ENCODE data around the gene ILRUN.
"Not testable (repeated sequence)": the region's sequence is repeated elsewhere in the genome, so short reads cannot be mapped to it uniquely, and the experiment has no call there.

Gene ILRUN

DNA sequence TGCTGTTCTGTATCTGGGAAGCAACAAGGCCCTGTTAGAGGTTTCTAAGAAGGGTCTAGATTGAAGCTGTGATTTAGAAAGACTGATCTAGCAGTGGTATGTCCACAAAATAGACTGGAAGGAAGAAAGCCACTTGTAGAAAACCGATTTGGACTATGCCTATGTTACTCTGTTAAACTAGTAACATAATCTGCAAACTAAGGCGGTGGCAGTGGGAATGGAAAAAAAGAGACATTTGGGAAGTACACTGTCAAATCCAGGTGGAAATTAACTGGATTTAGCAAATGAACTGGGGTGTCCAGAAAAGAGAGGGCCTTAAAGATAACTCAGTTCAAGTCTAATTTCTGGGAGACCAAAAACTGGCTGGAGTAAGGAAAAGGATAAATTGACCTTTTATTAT is 11.6 kb downstream of the ILRUN start:
- in situ Hi-C loops (cut with HindIII; ENCODE audit: low pct_unique_long_range_greater_than_20kb, low sequenced_read_pairs) = no loop called here
- TF ChIP-seq JUND (IDR thresholded peaks at IDR 0.05; ENCODE audit: low read depth) = no peak
- no peak for DNase-seq (ENCODE audit: low read depth in 1 of 2, low spot score in 1 of 2)

DNA sequence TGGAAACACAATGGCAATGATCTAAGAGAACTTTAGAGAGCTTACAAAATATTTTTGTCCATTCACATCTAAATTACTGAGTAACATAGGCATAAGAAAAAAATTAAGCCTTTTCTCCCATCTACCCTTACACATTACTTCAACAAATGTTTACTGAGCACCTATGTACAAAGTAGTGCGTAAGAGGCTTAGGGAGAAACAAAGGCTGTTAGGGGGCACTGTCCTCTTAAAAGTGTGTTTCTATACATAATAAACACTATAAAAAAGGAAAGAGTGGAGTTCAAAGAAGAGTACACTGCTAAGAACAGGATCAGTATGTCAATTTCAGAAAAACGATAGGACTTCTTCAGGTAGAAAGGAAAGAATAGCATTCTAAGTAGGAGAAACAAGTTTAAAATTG is 12.2 kb downstream of the ILRUN start:
- no peak for DNase-seq (ENCODE audit: low read depth in 1 of 2, low spot score in 1 of 2)
- no peak for TF ChIP-seq JUND (IDR thresholded peaks at IDR 0.05; ENCODE audit: low read depth)
- in situ Hi-C loops (cut with HindIII; ENCODE audit: low pct_unique_long_range_greater_than_20kb, low sequenced_read_pairs) = no loop called here

DNA sequence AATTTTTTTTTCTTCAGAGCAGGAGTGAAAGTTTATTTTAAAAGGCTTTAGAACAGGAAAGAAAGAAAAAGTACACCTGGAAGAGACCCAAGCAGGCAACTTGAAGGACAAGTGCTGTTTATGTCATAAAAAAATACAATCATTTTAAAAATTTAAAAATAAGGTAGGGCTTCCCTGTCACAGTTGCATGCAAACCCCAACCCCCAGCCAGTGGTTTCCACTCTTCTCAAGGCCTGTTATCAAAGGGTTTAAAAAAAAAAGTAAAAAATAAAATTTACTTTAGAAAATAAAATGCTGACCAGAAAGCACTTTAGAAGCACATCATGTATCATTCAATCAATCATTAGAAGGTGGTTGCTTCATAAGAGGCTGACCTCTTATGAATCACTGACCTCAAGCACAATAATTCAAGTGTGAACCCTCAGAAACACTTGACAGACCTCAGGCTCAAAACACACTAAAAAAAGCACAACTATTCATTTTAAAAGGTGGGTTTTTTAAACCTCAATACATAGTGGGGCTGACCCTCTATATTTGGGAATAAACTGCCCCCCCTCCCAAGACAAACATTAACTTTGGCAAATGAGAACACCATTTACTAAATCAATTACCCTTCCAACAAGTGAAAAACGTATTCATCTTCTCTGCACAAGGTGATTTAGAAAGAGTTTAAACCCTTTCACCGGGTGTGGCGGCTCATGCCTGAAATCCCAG is 15.6 kb downstream of the ILRUN start:
- in situ Hi-C loops (cut with HindIII; ENCODE audit: low pct_unique_long_range_greater_than_20kb, low sequenced_read_pairs) = no loop called here
- DNase-seq (ENCODE audit: low read depth in 1 of 2, low spot score in 1 of 2) = no peak
- TF ChIP-seq JUND (IDR thresholded peaks at IDR 0.05; ENCODE audit: low read depth) = no peak

DNA sequence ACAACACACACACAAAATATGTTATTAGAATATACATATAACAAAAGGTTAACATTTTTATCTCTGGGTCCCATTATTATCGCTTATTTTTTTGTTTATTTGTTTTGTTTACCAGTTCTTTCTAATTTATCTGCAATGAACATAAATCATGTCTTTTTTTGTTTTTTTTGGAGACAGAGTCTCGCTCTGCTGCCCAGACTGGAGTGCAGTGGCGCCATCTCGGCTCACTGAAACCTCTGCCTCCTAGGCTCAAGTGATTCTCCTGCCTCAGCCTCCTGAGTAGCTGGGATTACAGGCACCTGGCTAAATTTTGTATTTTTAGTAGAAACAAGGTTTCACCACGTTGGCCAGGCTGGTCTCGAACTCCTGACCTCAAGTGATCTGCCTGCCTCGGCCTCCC is 16.3 kb downstream of the ILRUN start:
- in situ Hi-C loops (cut with HindIII; ENCODE audit: low pct_unique_long_range_greater_than_20kb, low sequenced_read_pairs) = not testable (repeated sequence)

DNA sequence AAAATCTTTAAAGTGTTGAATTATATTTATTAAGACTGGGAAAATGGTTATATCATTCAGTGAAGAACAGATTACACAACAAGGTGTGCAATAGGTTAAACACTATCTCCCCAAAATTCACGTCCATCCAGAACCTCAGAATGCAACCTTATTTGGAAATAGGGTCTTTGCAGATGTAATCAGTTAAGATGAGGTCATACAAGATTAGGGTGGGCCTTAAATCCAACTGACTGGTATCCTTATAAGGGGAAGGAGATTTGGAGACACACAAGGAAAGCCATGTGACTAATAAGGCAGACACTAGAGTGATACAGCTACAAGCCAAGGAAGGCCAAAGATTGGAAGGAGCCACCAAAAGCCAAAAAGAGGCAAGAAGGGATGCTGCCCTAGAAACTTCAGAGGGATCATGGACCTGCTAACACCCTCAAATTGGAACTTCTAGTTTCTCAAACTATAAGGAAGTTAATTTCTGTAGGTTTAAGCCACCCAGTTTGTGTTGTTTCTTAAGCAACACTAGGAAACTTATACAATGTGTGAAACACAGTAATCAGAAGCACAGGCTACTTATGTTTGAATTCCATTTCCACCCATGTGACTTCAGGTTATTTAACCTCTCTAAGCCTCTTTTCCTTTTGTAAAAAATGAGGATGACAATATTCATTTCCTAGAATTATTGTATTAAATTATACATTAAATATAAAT is 16.9 kb downstream of the ILRUN start:
- no peak for TF ChIP-seq JUND (IDR thresholded peaks at IDR 0.05; ENCODE audit: low read depth)
- in situ Hi-C loops (cut with HindIII; ENCODE audit: low pct_unique_long_range_greater_than_20kb, low sequenced_read_pairs) = no loop called here

More for the DNA sequence above, 16.3 kb downstream of the ILRUN start:
- not testable (repeated sequence) for DNase-seq (ENCODE audit: low read depth in 1 of 2, low spot score in 1 of 2)

DNA sequence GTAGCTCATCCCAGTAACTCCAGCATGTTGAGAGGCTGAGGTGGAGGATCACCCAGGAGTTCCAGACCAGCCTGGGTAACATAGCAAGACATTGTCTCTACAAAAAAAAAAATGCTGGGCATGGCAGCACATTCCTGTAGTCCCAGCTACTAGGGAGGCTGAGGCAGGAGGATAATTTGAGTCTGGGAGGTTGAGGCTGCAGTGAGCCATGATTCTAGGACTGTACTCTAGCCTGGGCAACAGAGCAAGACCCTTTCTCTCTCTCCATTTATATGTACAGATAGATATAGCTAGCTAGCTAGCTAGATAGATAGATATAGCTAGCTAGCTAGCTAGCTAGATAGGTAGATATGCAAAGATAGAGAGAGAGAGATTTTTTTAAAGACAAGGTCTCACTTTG is 20.4 kb downstream of the ILRUN start:
- DNase-seq (ENCODE audit: low read depth in 1 of 2, low spot score in 1 of 2) = no peak
- no peak for TF ChIP-seq JUND (IDR thresholded peaks at IDR 0.05; ENCODE audit: low read depth)
- in situ Hi-C loops (cut with HindIII; ENCODE audit: low pct_unique_long_range_greater_than_20kb, low sequenced_read_pairs) = no loop called here

More for the DNA sequence above, 16.9 kb downstream of the ILRUN start:
- DNase-seq (ENCODE audit: low read depth in 1 of 2, low spot score in 1 of 2) = no peak

DNA sequence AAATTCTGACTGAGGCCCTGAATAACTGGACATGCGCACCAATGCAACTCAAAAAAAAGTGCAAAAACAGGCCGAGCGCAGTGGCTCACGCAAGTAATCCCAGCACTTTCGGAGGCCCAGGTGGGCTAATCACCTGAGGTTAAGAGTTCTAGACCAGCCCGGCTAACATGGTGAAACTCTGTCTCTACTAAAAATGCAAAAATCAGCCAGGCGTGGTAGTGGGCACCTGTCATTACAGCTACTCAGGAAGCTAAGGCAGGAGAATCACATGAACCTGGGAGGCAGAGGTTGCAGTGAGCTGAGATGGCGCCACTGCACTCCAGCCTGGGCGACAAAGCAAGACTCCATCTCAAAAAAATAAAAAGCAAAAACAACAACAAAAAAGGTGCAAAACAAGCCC is 21.6 kb downstream of the ILRUN start:
- in situ Hi-C loops (cut with HindIII; ENCODE audit: low pct_unique_long_range_greater_than_20kb, low sequenced_read_pairs) = not testable (repeated sequence)

DNA sequence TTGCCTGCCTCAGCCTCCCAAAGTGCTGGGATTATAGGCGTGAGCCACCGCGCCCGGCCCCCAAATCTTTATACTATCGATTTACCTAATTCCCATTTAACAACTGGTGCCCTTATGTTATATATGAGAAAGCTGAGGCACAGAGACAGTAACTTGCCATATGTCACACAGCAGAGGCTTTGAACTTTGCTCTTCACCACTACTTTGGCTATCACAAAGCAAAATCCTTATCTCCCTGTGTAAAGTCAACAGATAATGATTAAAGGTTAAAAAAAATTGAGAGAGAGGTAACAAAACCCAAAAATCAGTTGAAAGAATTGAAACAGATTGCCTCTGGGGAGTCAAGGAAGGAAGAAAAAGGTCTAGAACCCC is 22.3 kb downstream of the ILRUN start:
- TF ChIP-seq JUND (IDR thresholded peaks at IDR 0.05; ENCODE audit: low read depth) = no peak
- in situ Hi-C loops (cut with HindIII; ENCODE audit: low pct_unique_long_range_greater_than_20kb, low sequenced_read_pairs) = no loop called here
- DNase-seq (ENCODE audit: low read depth in 1 of 2, low spot score in 1 of 2) = no peak

More for the DNA sequence above, 21.6 kb downstream of the ILRUN start:
- DNase-seq (ENCODE audit: low read depth in 1 of 2, low spot score in 1 of 2) = not testable (repeated sequence)

DNA sequence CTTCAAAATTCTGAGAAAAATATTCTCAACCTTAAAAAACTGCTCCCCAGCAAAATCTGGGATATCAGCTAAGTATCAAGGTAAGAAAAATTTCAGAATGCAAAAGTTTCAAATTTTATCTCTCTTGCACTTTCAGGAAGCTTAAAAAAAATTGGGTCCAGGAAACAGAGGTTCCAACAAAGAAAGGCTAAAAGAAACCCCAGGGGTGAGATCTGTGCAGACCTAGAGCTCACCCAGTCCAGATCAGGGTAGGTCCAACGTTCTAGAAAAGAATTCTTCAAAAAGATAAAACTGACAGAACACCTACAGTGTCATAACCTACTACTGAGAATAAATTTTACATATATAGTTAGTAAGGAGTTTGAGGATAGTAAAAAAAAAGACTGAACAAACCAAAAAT is 23.5 kb downstream of the ILRUN start:
- DNase-seq (ENCODE audit: low read depth in 1 of 2, low spot score in 1 of 2) = no peak
- no peak for TF ChIP-seq JUND (IDR thresholded peaks at IDR 0.05; ENCODE audit: low read depth)
- in situ Hi-C loops (cut with HindIII; ENCODE audit: low pct_unique_long_range_greater_than_20kb, low sequenced_read_pairs) = no loop called here

DNA sequence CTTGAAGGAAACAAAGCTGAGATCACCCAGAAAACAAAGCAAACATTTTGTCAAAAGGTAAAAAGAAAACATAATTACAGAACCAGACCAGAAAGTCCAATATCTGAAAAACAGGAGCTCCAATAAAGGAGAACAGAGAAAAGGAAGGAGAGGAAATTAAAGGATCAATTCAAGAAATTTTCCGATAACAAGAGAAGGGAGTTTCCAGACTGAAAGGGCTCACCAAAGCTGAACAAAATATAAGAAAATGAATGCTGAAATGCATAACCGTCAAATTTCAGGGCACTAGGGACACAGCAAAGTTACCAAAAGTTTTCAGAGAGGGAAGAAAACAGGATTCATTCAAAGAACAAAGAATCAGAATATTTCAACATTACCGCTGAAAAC is 23.9 kb downstream of the ILRUN start:
- no peak for DNase-seq (ENCODE audit: low read depth in 1 of 2, low spot score in 1 of 2)
- in situ Hi-C loops (cut with HindIII; ENCODE audit: low pct_unique_long_range_greater_than_20kb, low sequenced_read_pairs) = no loop called here
- no peak for TF ChIP-seq JUND (IDR thresholded peaks at IDR 0.05; ENCODE audit: low read depth)

DNA sequence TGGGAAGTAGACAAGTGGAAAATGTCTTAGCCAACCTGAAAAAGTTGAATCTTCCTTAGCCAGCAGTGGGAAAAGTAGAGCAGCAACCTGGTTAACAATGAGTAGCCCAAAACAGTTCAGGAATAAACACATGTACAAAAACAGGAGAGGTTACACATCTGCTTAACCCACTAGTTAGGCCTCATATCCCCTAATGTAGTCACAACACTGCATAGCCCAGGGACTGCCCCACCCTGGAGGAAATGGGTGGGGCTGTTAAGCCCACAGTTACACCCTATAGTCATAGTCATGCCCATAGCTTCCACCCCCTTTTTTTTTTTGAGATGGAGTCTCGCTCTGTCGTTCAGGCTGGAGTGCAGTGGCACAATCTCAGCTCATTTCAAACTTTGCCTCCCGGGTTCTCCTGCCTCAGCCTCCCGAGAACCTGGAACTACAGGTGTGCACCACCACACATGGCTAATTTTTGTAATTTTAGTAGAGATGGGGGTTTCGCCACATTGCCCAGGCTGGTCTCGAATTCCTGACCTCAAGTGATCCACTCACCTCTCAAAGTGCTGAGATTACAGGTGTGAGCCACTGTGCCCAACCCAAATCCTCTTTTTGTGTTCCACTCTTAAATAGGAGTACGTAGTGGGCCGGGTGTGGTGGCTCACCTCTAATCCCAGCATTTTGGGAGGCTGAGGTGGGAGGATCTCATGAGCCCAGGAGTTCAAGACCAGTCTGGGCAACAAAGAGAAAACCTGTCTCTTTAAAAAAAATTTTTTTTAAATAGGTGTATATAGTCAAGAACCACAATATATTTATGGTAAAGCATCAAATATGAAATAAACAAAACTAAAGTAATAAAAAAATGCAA is 24.5 kb downstream of the ILRUN start:
- in situ Hi-C loops (cut with HindIII; ENCODE audit: low pct_unique_long_range_greater_than_20kb, low sequenced_read_pairs) = no loop called here
- TF ChIP-seq JUND (IDR thresholded peaks at IDR 0.05; ENCODE audit: low read depth) = no peak
- DNase-seq (ENCODE audit: low read depth in 1 of 2, low spot score in 1 of 2) = no peak

DNA sequence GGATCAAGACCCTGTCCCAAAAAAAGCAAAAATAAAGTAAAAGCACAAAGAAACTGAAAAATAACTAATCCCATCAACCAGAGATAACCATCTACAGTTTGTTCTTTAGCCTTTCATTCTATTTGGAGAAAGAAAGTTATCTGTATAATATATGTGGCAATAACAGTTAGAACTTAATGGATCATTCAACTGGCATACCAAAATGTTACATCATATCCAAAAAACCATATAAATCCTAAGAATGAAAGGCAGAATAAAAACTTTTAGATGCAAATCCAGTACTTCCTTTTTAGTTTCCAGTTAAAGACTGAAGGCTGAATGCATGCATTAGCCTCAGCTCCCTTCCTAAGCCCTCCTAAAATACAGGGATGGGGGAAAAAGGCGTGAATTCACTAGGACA is 25.2 kb downstream of the ILRUN start:
- in situ Hi-C loops (cut with HindIII; ENCODE audit: low pct_unique_long_range_greater_than_20kb, low sequenced_read_pairs) = no loop called here
- no peak for DNase-seq (ENCODE audit: low read depth in 1 of 2, low spot score in 1 of 2)
- no peak for TF ChIP-seq JUND (IDR thresholded peaks at IDR 0.05; ENCODE audit: low read depth)

DNA sequence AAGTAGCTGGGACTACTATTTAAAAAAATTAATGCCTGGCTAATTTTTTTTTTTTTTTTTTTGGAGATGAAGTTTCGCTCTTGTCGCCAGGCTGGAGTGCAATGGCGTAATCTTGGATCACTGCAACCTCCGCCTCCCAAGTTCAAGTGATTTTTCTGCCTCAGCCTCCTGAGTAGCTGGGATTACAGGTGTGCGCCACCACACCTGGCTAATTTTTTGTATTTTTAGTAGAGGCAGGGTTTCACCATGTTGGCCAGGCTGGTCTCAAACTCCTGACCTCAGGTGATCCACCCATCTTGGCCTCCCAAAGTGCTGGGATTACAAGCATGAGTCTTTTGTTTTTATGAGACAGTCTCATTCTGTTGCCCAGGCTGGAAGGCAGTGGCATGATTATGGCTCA is 27.8 kb downstream of the ILRUN start:
- in situ Hi-C loops (cut with HindIII; ENCODE audit: low pct_unique_long_range_greater_than_20kb, low sequenced_read_pairs); DNase-seq (ENCODE audit: low read depth in 1 of 2, low spot score in 1 of 2): not testable (repeated sequence)
